Activated CD8-positive, alpha-beta memory T cell treated with anti-CD3 and anti-CD28 coated beads, Interleukin-2, amount 50 U/mL, for 48 hours (primary cell): Measurements from ENCODE around the gene SP100.
A peak's percentile ranks its signal among the peaks of the same experiment; 100 is the strongest.

Experiments
- DNase-seq: peaks from one replicate; pipeline ENCODE4 v3.0.0-alpha.2; 2020

SP100 gene

DNA sequence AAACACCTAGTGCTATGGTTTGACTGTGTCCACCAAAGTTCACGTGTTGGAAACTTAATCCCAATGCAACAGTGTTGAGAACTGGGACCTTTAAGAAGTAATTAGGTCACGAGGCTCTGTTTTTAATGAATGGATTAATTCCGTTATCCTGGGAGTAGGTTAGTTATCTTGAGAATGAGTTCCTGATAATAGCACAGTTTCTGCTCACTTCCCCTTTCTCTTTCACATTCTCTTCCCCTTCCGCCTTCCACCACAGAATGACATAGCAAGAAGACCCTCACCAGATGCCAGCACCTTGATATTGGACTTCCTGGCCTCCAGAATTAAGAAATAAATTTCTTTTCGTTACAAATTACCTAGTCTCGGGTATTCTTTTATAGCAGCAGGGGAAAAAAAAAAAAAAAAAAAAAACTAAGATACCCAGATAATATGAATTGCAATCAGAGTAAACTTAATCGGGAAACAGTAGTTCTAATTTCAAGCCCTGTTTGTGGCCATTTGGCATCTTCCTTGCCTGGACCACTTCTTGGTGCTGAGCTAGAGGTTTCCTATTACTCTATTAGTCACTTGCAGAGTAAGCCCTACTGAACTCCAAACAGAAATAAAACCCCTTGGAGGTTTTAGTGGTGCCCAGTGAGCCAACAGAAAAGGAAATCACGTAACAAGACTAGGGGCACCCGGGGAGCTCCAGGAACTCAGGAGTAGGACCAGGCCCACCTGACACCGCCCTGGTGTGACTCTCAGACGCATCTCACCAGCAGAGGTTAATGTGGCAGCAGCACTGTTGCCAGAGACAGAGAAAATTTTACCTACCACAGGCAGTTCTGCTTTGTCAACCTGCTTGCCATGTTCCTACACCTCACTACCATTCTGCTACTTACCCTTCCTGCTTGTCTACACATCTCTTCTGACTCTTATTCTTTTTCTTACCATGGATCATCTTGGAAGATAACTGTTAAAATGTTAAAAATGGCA, 149.1 kb downstream of the SP100 start:
- no peak for DNase-seq

DNA sequence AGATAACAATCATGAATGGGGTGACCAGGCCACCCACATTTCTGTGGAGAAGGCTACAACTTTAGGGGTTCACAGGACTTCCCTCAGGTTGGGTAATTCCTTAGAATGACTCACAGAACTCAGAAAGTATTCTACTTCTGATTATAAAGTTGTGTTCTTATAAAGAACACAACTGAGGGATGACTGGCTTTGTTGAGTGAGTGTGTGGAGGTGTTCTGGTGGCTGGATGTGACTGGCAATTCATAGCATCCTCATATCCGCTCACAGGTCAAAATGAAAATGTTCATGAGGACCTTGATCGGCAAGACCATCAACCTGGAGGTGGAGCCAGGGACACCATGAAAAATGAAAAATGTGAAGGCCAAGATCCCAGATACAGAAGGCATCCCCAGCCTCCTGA, 153.3 kb downstream of the SP100 start:
- DNase-seq, result no peak

DNA sequence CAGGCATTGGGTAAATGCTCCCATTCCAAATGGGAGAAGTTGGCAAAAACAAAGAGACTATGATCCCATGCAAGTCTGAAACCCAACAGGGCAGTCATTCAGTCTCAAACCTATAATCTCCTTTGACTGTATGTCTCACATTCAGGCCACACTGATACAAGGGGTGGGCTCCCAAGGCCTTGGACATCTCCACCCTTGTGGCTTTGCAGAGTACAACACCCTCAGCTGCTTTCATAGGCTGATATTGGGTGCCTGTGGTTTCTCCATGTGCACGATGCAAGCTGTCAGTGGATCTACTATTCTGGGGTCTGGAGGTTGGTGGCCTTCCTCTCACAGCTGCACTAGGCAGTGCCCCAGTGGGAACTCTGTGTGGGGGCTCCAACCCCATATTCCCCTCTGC, 155.0 kb downstream of the SP100 start:
- no peak for DNase-seq

DNA sequence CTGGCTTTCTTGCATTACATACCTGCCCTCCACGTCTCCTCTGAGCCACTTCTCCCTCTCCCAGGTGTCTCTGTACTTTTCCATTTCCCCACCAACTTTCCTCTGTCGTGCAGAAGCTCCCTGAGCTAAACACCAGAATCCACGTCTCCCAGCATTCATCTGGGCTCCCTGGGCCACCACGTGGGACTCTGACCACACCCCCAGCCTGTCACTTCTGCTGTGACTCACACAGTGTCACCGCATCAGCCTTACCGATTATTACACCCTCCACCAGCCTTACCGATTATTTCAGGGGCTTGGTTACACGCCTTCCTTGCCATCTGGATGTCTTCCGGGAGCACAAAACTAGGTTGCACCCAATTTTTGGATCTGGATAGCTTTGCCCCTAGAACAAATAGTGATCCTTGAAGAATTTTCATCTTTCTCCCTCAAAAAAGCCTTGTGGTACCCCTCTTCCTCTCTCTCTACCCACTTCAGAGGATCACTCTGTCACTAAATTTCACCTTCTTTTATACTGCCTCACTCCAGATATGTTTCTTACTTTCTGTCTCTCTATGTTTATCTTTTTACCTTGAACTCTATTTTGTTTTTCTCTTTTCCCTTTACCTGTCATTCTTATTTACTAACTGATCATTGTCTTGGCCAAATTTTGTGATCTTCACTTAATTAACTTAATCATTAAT, 159.8 kb downstream of the SP100 start:
- peak; percentile 75 for DNase-seq

DNA sequence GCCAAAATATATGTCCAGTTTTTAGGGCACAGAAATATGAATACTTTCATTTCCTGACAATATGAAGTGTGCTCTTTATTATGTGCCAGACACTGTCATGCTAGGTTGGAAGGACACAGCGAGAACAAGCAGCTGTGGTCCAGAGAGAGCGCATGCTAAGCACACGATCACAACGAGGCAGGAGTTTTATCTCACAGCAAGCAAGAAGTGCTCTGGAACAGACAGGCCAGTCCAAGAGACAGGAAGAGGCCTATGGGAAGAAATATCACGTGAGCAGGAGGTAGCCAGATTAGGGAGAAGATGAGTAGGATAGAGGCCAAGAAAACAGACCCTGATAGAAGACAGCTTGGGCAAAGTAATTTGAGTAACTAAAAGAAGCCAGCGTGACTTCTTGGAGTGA, 161.1 kb downstream of the SP100 start:
- no peak for DNase-seq

DNA sequence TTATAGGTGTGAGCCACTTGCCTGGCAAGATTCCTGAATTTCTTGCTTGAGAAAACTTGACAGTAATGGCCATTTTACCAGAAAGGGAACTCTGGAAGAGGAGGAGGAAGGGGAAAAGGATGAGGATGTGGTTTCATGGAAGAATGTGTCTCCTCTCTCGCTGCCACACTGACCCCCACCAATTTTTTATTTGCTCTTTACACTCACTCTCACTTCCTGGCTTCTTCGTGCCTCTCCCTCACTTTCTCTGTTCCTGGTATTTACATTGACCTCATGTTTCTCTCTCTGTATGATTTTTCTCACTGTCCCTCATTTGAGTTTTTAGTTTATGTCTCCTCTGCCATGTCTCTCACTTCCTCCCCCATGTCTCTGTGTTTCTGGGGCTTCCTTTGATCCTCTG, 162.1 kb downstream of the SP100 start:
- no peak for DNase-seq

DNA sequence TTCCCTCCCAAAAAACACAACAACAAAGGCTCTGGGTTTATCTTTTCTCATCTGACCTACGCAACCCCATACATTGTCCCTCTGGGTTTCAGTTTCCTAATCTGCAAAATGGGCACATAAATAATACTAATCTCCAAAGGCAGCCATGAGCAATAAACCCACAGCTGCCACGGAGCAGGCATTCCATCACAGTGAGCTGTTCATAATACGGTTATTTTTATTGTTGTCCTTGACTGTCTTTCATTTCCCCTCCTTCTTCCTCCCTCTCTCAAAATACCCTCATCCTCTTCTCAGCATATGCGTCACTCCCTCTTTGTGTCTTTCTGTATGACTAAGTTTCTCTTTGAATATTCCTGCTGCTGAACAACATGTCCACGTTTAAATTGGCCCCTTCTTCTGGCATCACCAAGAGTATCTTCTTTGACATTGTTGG, 166.9 kb downstream of the SP100 start:
- DNase-seq, result no peak

DNA sequence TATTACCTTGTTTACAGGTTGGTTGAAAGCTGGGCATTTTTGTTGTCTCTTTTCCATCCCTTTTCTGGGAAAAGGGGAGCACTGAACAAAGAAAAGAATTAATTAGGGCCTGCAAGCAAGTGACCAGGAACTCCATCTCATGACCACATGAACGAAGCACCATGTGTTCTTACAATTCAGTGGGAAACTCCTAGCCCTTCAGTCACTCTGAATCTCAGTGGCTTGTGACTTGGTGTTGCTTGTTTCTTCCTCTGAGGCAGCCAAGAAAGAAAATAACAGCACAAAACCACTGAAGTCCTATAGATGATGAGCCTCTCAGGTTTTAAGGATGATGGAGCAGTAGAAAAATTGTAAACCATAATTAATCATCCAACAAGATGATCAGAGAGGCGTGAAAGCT, 167.6 kb downstream of the SP100 start:
- DNase-seq, result no peak

DNA sequence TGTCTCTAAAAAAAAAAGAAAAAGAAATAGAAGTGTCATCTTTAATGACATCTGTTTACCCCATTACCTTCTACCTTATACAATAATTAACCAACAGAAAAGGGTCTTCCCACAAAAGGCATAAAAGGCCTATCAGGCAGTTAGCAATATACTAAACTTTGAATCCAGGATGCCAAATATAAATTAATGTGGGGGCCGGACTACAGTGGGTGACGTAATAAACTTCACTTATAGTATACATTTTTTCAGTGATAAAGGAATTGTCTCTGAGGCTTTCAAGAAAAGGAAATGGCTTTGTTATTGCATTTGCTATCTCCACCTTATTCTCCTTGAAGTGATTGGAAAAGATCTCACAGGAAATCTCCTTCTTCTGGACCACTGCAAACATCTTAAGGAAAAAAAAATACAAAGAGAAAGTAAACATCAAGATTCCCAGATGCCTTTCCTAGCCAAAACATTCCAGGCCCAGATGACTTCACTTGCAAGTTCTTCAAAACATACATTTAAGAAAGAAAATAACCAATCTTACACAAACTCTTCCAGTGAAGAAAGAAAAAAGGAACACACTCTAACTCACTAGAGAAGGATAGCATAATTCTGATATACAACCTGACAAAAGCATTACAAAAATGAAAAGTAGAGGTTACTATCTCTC, 170.5 kb downstream of the SP100 start:
- no peak for DNase-seq

DNA sequence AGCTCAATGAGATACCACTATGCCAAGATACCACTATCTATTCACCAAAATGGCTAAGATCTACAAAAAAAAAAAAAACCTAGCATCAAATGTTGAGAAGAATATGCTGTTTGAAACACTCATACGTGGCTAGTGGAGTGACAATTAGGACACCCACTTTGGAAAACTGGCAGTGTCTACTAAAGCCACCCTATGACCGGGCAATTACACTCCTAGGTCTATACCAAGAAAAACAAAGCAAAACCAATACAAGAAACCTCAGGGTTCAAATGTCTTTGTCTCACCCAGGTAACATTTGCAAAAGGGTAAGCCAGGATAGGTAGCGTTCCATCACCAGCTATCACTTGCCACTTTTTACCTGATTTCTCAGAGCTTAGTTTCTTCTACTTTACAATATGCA, 173.0 kb downstream of the SP100 start:
- DNase-seq, result no peak

DNA sequence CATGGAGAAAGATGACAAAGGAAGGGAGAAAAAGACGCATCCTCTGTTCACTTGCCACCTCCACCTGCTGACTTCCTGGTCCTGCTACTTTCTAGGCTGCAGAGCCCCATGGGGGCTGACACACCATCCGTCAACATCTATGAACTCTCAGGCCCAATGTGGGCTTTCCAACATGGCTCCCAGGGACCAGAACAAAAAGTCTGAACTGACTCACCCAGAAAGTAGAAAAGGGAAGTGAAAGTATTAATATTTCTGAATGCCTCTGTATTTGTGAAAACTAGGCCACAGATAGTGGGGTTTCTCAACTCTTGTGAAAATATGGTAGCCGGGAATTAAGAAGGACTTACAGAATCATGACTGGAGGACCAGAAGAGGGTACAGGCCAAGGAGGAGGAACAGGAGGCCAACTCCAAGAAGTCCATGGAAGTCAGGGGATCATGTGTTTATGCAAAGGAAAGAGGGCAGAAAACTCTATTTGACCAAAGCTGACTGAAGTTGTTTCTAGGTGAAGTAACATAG, 173.6 kb downstream of the SP100 start:
- DNase-seq, result no peak

DNA sequence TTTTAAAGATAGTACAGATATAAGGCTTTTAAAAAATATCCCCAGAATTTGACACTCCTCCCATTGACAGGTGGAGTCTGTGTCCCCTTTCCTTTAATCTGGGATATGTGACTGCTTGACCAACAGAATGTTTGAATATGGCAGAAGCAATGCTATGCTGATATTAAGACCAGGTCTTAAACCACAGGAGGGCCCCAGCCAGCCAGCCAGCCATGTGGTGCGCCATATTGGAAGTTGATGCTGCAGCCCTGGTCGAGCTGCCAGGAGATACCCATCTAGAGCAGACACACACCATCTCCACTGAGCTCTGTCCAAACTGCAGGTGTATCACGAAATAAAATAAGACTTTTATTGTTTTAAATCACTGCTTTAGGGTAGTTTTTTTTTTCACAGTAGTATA, 174.3 kb downstream of the SP100 start:
- DNase-seq, result no peak

DNA sequence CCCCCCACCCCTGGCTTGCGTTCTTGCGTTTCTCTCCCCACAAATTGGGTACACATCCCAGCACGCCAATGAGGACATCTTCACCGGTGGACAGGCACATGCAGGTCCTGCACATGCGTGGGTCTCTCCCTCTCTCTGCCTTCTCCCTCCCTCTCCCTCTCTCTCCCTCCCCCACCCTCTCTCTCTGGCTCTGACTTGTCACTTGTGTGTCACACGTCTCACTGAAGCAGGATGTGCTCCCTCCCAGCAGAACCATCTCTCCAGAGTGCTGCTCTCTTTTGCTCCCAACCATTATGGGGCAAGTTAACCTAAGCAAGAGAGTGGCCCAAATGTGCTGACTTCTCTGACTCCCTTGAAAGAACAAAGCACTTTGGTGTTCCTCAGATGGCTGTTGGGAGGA, 175.8 kb downstream of the SP100 start:
- no peak for DNase-seq

DNA sequence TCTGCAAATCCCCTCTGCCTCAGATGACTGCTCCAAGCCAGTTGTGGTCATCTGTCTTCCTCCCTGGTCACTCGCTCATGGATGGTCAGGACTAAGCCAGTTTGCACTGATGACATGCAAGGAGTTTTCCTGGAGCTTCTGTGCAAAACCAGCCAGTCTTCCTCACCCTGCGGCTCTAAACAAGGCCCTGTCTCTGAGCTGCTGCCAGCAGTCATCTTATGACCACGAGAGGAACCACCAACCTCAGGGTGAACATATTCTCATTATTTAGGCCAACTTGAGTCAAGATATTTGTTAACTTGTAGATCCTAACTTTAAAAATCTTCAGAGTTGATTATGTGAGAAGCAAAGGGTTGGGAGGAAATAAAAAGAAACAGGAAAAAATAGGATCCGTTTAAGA, 176.8 kb downstream of the SP100 start:
- DNase-seq, result no peak
